Astrocyte (in vitro differentiated cells and primary cell): ENCODE data around the gene GPRIN1.

Source experiments
- CTCF ChIP-seq: IDR thresholded peaks from 2 replicates; pipeline ENCODE4 v1.5.1; 2011; ENCODE audit warnings: low read depth, mild to moderate bottlenecking, inconsistent platforms, low read length, moderate library complexity; ENCODE audit not compliant: insufficient read depth
- EZH2 ChIP-seq: IDR thresholded peaks from 2 replicates; pipeline ENCODE4 v1.6.1; 2012; ENCODE audit warnings: mild to moderate bottlenecking, low read length, inconsistent platforms; ENCODE audit not compliant: insufficient read depth

DNA sequence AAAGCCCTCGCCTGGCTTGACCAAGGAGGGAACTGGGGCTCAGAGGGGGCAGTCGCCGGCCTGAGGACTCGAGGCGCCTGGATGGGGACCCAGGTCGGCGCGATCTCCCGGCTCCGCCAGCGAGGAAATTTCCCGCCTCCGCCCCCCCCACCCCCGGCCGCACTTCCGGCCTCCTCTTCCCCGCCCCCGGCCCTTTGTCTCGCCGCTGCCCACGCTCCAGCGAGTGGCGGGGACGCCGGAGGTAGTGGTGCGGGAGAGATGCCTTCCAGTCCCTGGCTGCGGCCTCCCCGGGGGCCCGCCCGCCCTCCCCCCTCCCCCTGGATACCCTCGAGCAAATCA is 448 bp upstream of the GPRIN1 start:
- TF ChIP-seq CTCF (no peak), EZH2 (no peak)
